ENCODE data around the gene ANO2.

DNA sequence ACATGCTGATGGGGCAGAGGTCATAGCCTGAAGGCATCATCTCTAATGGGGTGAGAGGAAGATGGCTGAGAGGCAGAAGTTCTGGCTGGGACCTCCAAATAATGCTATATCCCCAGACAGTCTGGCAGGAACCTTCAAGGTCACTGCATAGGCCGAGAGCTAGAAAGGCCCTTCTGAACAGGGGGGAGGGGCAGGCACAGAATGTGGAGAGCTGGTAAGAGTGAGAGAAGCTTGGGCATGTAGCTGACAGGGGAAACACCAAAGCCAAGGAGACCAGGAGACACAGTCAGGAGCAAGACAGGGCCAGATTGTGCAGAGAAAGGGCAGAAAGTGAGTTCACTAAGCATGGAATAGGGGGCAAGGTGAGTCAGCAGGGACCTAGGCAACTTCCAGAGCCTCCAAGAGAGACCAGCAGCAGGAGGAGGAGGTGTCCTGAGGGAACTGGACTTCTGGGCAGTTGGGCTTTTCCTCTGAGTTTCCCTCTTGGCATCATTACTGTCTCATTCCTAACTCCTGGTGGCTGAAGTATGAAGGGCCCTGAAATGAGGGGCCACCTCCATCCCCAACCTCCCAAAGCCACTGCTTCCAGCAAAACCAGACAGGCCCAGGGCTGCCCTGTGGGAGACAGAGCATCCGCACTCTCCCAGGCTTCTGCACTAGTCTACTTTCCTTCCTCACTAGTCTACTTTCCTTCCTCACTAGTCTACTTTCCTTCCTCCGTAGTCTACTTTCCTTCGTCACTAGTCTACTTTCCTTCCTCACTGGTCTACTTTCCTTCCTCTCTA lies 17.1 kb downstream of the ANO2 start:
- TF ChIP-seq, protein P1, sequence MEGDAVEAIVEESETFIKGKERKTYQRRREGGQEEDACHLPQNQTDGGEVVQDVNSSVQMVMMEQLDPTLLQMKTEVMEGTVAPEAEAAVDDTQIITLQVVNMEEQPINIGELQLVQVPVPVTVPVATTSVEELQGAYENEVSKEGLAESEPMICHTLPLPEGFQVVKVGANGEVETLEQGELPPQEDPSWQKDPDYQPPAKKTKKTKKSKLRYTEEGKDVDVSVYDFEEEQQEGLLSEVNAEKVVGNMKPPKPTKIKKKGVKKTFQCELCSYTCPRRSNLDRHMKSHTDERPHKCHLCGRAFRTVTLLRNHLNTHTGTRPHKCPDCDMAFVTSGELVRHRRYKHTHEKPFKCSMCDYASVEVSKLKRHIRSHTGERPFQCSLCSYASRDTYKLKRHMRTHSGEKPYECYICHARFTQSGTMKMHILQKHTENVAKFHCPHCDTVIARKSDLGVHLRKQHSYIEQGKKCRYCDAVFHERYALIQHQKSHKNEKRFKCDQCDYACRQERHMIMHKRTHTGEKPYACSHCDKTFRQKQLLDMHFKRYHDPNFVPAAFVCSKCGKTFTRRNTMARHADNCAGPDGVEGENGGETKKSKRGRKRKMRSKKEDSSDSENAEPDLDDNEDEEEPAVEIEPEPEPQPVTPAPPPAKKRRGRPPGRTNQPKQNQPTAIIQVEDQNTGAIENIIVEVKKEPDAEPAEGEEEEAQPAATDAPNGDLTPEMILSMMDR (IDR thresholded peaks at IDR 0.05), result no peak
- TF ChIP-seq POLR2A (IDR thresholded peaks at IDR 0.05) (no peak), POLR2AphosphoS5 (IDR thresholded peaks at IDR 0.05) (no peak)

All from stomach (tissue), 4 donors.